ENCODE data around the gene SH3BP2. TPM values are rescaled to one million over a fixed set of nuclear protein-coding genes. Genes with fewer than 3 reads are reported as not detected.

The SH3BP2 gene
- total RNA-seq, 1 experiment from 2014 or later, result 54.0 TPM

DNA sequence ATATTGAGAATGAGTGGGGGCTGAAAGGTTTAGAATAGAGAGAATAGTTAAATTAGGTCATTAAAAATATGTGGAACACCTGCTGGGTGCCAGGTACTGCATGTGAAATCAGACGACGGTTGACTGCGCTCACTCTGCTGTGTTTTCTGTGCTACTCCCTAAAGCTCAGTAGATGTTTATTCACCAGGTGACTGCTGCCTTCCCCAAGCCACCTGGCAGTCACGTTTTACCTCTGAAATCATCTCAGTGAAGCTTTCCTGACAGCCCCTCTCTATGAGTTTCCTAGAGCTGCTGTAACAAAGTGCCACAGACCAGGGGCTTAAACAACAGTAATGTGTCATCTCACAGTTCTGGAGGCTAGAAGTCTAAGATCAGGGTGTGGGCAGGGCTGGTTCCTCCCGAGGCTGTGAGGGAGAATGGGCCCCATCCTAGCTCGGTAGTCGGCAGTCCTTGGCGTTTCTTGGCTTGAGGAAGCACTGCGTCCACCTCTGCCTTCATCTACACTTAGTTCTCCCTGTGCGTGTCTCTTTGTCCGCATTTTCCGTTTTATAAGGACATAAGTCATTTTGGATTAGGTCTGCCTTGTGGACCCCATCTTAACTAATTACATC, 76.1 kb downstream of the SH3BP2 start:
- Histone ChIP-seq H3K79me2 (ENCODE audit: low read depth) (peaks cover 19% of the 10 kb centered on the region), H3K4me1 (replicated peaks; ENCODE audit: insufficient read depth) (peaks cover 5% of the 10 kb centered on the region; the same call in 1 of the 2 replicates), H3K27ac (no peak overlapping the region), H3K27me3 (ENCODE audit: insufficient read depth, low read depth) (no peaks in the 10 kb centered on the region), H3K36me3 (ENCODE audit: low read depth) (no peaks in the 10 kb centered on the region), H3F3A (ENCODE audit: insufficient read depth, low read depth) (no peaks in the 10 kb centered on the region), H3K4me3 (no peak overlapping the region), H2AFZ (no peak overlapping the region), H3K4me2 (no peak overlapping the region), H4K20me1 (ENCODE audit: insufficient read depth) (no peaks in the 10 kb centered on the region), H3K9me2 (ENCODE audit: insufficient read depth) (no peaks in the 10 kb centered on the region), H3K9me3 (ENCODE audit: insufficient read depth, low read depth) (no peaks in the 10 kb centered on the region)
- TF ChIP-seq, protein P1, sequence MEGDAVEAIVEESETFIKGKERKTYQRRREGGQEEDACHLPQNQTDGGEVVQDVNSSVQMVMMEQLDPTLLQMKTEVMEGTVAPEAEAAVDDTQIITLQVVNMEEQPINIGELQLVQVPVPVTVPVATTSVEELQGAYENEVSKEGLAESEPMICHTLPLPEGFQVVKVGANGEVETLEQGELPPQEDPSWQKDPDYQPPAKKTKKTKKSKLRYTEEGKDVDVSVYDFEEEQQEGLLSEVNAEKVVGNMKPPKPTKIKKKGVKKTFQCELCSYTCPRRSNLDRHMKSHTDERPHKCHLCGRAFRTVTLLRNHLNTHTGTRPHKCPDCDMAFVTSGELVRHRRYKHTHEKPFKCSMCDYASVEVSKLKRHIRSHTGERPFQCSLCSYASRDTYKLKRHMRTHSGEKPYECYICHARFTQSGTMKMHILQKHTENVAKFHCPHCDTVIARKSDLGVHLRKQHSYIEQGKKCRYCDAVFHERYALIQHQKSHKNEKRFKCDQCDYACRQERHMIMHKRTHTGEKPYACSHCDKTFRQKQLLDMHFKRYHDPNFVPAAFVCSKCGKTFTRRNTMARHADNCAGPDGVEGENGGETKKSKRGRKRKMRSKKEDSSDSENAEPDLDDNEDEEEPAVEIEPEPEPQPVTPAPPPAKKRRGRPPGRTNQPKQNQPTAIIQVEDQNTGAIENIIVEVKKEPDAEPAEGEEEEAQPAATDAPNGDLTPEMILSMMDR (conservative IDR thresholded peaks at IDR 0.05), result no peak
- TF ChIP-seq EZH2 (IDR thresholded peaks at IDR 0.05; ENCODE audit: low read depth), result no peak
- intact Hi-C loops (cut with micrococcal nuclease; ENCODE audit: unreplicated experiment), result no loop called here
- DNase-seq, result no peak
- BruUV-seq (replicated peaks), result no TSS peak
- CTCF ChIA-PET, result no interaction called here
- POLR2A ChIA-PET (ENCODE audit: unreplicated experiment), result no interaction called here

DNA sequence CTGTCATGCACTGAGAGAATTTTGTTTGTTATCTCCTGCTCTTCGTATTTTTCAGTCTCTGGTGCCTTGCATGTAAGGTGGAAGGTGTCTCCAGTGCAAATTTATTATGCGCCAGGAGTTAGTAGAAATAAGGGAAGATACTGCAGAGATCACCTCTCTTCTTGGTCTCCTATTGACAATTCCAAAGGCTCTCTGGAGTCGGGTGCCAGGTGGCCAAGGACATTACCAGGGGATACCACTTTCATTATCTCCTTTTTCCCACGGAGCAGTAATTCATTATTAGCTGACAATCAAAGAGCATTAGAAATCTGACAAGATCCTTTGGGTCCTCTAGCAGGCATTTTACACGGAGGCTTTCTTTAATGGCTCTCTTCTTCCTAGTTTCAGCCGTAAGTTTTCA, 76.8 kb downstream of the SH3BP2 start:
- Histone ChIP-seq H3K27ac (no peak overlapping the region), H3K4me3 (no peak overlapping the region), H3K27me3 (ENCODE audit: insufficient read depth, low read depth) (no peaks in the 10 kb centered on the region), H3F3A (ENCODE audit: insufficient read depth, low read depth) (no peaks in the 10 kb centered on the region), H3K79me2 (ENCODE audit: low read depth) (peaks cover 17% of the 10 kb centered on the region; the same call in 1 of the 2 replicates), H3K4me2 (no peak overlapping the region), H2AFZ (no peak overlapping the region), H4K20me1 (ENCODE audit: insufficient read depth) (no peaks in the 10 kb centered on the region), H3K36me3 (ENCODE audit: low read depth) (no peaks in the 10 kb centered on the region), H3K9me3 (ENCODE audit: insufficient read depth, low read depth) (no peaks in the 10 kb centered on the region), H3K9me2 (ENCODE audit: insufficient read depth) (no peaks in the 10 kb centered on the region), H3K4me1 (replicated peaks; ENCODE audit: insufficient read depth) (peaks cover 5% of the 10 kb centered on the region; the same call in 1 of the 2 replicates)
- BruUV-seq (replicated peaks), result no TSS peak
- TF ChIP-seq, protein P1 (conservative IDR thresholded peaks at IDR 0.05), result no peak
- no peak for TF ChIP-seq EZH2 (IDR thresholded peaks at IDR 0.05; ENCODE audit: low read depth)
- intact Hi-C loops (cut with micrococcal nuclease; ENCODE audit: unreplicated experiment), result no loop called here
- no peak for DNase-seq
- ChIA-PET POLR2A (ENCODE audit: unreplicated experiment) (no interaction called here), CTCF (no interaction called here)

DNA sequence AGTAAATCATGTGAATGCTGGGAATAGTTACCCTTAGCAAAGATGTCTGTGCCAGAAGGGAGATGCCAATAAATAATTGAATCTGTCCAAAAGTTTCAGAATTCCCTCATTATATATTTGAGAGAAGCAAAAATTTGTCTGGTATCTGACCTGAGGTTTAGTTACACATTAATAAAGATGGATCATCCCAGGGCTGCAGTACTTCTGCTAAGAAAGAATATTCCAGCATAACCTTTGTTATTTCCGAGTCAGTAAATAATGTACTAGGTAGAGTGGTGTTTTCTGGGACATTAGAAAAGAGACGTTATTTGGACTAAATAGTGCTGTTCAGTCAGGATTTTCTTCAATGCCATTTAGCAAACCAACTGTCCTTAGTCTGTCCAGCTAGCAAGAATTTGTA, 77.2 kb downstream of the SH3BP2 start:
- no peaks in the 10 kb centered on the region for H3K27me3 ChIP-seq (ENCODE audit: insufficient read depth, low read depth)
- no peaks in the 10 kb centered on the region for H3K36me3 ChIP-seq (ENCODE audit: low read depth)
- H3F3A ChIP-seq (ENCODE audit: insufficient read depth, low read depth), result no peaks in the 10 kb centered on the region
- peaks cover 5% of the 10 kb centered on the region; the same call in 1 of the 2 replicates for H3K4me1 ChIP-seq (replicated peaks; ENCODE audit: insufficient read depth)
- H3K79me2 ChIP-seq (ENCODE audit: low read depth), result peaks cover 17% of the 10 kb centered on the region; the same call in 1 of the 2 replicates
- no peak overlapping the region for H2AFZ ChIP-seq
- TF ChIP-seq, protein P1 (conservative IDR thresholded peaks at IDR 0.05), result no peak
- TF ChIP-seq EZH2 (IDR thresholded peaks at IDR 0.05; ENCODE audit: low read depth), result no peak
- BruUV-seq (replicated peaks), result no TSS peak
- H3K27ac ChIP-seq, result no peak overlapping the region
- no peaks in the 10 kb centered on the region for H4K20me1 ChIP-seq (ENCODE audit: insufficient read depth)
- no peaks in the 10 kb centered on the region for H3K9me3 ChIP-seq (ENCODE audit: insufficient read depth, low read depth)
- DNase-seq, result no peak
- ChIA-PET CTCF (no interaction called here), POLR2A (ENCODE audit: unreplicated experiment) (no interaction called here)
- H3K4me3 ChIP-seq, result no peak overlapping the region
- no peaks in the 10 kb centered on the region for H3K9me2 ChIP-seq (ENCODE audit: insufficient read depth)
- intact Hi-C loops (cut with micrococcal nuclease; ENCODE audit: unreplicated experiment), result no loop called here
- H3K4me2 ChIP-seq, result no peak overlapping the region

All from PC-9 (cell line).